Smooth muscle cell (in vitro differentiated cells): ENCODE measurements around the gene DENND10. TPM values are rescaled to one million over a fixed set of nuclear protein-coding genes. Genes with fewer than 3 reads are reported as not detected.

Experiments
- polyA plus RNA-seq: library from polyadenylated mRNA; unstranded; fragments of >200 nt; fragmentation: Nextera tagmentation; extraction: Ambion mirVana; gene quantifications from 2 replicates; pipeline ENCODE4 v1.2.1, GENCODE V29; 2016
- small RNA-seq: library from RNA; depleted of rRNA; stranded (forward); fragments of <200 nt; gene quantifications from one replicate; pipeline ENCODE3, GENCODE V24; 2014
- total RNA-seq: library from RNA; depleted of rRNA; stranded (reverse); fragments of >200 nt; gene quantifications from 2 replicates; pipeline ENCODE4 v1.2.3, GENCODE V29; 2014

DENND10 gene
- total and polyA plus RNA-seq, 2 experiments from 2014 or later: 45.1 to 57.2 TPM

Small RNA genes within 50 kb of the gene (small RNA-seq; reads per million reads assigned to genes)
- gene AL355598.1 (not detected), gene RF00413 (not detected), gene SNORA19 (not detected)

Other genes starting within 250 kb of the DENND10 start
- gene NANOS1, start 74.4 kb upstream of the DENND10 start, total RNA-seq: 0.76 and 0.90 TPM in 2 replicates
- gene NANOS1, start 74.4 kb upstream of the DENND10 start, polyA plus RNA-seq: 1.4 and 2.8 TPM in 2 replicates
- gene EIF3A, start 23.3 kb upstream of the DENND10 start, total RNA-seq: 95.0 and 105 TPM in 2 replicates
- 37.9 and 51.5 TPM in 2 replicates for gene EIF3A, start 23.3 kb upstream of the DENND10 start, polyA plus RNA-seq
- 7.9 and 12.2 TPM in 2 replicates for gene SFXN4, start 61.6 kb downstream of the DENND10 start, total RNA-seq
- gene SFXN4, start 61.6 kb downstream of the DENND10 start, polyA plus RNA-seq: 12.8 and 16.2 TPM in 2 replicates
- 156 and 162 TPM in 2 replicates for gene PRDX3, start 74.7 kb downstream of the DENND10 start, total RNA-seq
- gene PRDX3, start 74.7 kb downstream of the DENND10 start, polyA plus RNA-seq: 97.3 and 123 TPM in 2 replicates
- 5.2 and 7.0 TPM in 2 replicates for gene GRK5, start 103.5 kb downstream of the DENND10 start, total RNA-seq
- 4.4 and 5.0 TPM in 2 replicates for gene GRK5, start 103.5 kb downstream of the DENND10 start, polyA plus RNA-seq